ENCODE measurements around the gene BMI1.

DNA sequence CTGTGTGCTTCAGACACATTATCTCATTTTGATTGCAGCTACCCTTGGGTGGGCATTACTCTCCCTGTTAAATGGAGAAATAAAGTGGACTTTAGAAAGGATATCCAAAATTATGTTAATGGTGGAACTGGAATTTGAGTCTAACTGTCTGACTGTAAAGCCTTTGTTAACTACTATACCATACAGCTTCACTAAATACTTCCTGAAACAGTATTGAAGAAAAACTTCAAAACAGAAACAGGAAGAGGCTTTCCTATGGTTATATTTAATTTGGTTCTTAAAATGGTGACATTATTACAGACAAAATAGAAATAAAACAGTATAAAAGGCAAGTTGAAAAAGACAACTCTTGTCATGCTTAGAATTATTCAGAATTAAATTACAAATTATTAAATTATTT is 49.4 kb downstream of the BMI1 start:
- TF ChIP-seq, protein P1, sequence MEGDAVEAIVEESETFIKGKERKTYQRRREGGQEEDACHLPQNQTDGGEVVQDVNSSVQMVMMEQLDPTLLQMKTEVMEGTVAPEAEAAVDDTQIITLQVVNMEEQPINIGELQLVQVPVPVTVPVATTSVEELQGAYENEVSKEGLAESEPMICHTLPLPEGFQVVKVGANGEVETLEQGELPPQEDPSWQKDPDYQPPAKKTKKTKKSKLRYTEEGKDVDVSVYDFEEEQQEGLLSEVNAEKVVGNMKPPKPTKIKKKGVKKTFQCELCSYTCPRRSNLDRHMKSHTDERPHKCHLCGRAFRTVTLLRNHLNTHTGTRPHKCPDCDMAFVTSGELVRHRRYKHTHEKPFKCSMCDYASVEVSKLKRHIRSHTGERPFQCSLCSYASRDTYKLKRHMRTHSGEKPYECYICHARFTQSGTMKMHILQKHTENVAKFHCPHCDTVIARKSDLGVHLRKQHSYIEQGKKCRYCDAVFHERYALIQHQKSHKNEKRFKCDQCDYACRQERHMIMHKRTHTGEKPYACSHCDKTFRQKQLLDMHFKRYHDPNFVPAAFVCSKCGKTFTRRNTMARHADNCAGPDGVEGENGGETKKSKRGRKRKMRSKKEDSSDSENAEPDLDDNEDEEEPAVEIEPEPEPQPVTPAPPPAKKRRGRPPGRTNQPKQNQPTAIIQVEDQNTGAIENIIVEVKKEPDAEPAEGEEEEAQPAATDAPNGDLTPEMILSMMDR (IDR thresholded peaks at IDR 0.05; ENCODE audit: insufficient read depth, low read length), result no peak
- no peak for TF ChIP-seq POLR2AphosphoS5 (IDR thresholded peaks at IDR 0.05; ENCODE audit: low read depth)
- TF ChIP-seq, protein P2, sequence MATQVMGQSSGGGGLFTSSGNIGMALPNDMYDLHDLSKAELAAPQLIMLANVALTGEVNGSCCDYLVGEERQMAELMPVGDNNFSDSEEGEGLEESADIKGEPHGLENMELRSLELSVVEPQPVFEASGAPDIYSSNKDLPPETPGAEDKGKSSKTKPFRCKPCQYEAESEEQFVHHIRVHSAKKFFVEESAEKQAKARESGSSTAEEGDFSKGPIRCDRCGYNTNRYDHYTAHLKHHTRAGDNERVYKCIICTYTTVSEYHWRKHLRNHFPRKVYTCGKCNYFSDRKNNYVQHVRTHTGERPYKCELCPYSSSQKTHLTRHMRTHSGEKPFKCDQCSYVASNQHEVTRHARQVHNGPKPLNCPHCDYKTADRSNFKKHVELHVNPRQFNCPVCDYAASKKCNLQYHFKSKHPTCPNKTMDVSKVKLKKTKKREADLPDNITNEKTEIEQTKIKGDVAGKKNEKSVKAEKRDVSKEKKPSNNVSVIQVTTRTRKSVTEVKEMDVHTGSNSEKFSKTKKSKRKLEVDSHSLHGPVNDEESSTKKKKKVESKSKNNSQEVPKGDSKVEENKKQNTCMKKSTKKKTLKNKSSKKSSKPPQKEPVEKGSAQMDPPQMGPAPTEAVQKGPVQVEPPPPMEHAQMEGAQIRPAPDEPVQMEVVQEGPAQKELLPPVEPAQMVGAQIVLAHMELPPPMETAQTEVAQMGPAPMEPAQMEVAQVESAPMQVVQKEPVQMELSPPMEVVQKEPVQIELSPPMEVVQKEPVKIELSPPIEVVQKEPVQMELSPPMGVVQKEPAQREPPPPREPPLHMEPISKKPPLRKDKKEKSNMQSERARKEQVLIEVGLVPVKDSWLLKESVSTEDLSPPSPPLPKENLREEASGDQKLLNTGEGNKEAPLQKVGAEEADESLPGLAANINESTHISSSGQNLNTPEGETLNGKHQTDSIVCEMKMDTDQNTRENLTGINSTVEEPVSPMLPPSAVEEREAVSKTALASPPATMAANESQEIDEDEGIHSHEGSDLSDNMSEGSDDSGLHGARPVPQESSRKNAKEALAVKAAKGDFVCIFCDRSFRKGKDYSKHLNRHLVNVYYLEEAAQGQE (IDR thresholded peaks at IDR 0.05; ENCODE audit: insufficient replicate concordance, low read depth), result no peak

Measured in HL-60 (cell line).